ENCODE measurements around the gene MACROD2. TPM values are rescaled to one million over a fixed set of nuclear protein-coding genes. Genes with fewer than 3 reads are reported as not detected.

Gene MACROD2
- total RNA-seq, 1 donor from 2014 or later, result 2.4 TPM

- Histone ChIP-seq H3K79me2 (ENCODE audit: insufficient read depth, low read length) (no peaks in the 10 kb centered on the region), H3K4me2 (ENCODE audit: low read length) (no peak overlapping the region), H3K36me3 (ENCODE audit: insufficient read depth, low read length) (no peaks in the 10 kb centered on the region), H4K20me1 (ENCODE audit: insufficient read depth, low read length) (no peaks in the 10 kb centered on the region), H3K9ac (ENCODE audit: low read length) (no peak overlapping the region), H3K4me1 (ENCODE audit: insufficient read depth, low read length) (no peaks in the 10 kb centered on the region), H3K4me3 (ENCODE audit: insufficient read depth, low read depth, low read length) (no peak overlapping the region), H3K27me3 (ENCODE audit: insufficient read depth, low read length) (no peaks in the 10 kb centered on the region), H3K27ac (ENCODE audit: low read depth, low read length) (no peak overlapping the region), H2AFZ (ENCODE audit: low read depth, low read length) (no peak overlapping the region), H3K9me3 (ENCODE audit: insufficient read depth, low read depth, low read length) (no peaks in the 10 kb centered on the region)
- Mint-ChIP-seq H3K4me1 (ENCODE audit: low read depth, unreplicated experiment) (no peaks in the 10 kb centered on the region), H3K27me3 (ENCODE audit: low read depth, unreplicated experiment) (no peaks in the 10 kb centered on the region), H3K4me3 (ENCODE audit: unreplicated experiment) (no peak overlapping the region), H3K9me3 (ENCODE audit: unreplicated experiment) (no peaks in the 10 kb centered on the region), H3K36me3 (ENCODE audit: low read depth, unreplicated experiment) (no peaks in the 10 kb centered on the region), H3K27ac (ENCODE audit: unreplicated experiment) (no peak overlapping the region)
- no peak for TF ChIP-seq EZH2 (IDR thresholded peaks at IDR 0.05; ENCODE audit: insufficient read depth, low read length)
- no peak for TF ChIP-seq CTCF (IDR thresholded peaks at IDR 0.05; ENCODE audit: insufficient read depth, low read depth, low read length)
- no peak for FAIRE-seq
- DNase-seq (ENCODE audit: low read depth), result no peak
Observed at GRCh38 chr20:15336011-15336410, 1340.7 kb downstream of the MACROD2 start.

- no peak for FAIRE-seq
- H3K27ac ChIP-seq (ENCODE audit: low read depth, low read length), result no peak overlapping the region
- H3K36me3 Mint-ChIP-seq (ENCODE audit: low read depth, unreplicated experiment), result no peaks in the 10 kb centered on the region
- H3K79me2 ChIP-seq (ENCODE audit: insufficient read depth, low read length), result no peaks in the 10 kb centered on the region
- no peak overlapping the region for H2AFZ ChIP-seq (ENCODE audit: low read depth, low read length)
- TF ChIP-seq EZH2 (IDR thresholded peaks at IDR 0.05; ENCODE audit: insufficient read depth, low read length) (no peak), CTCF (IDR thresholded peaks at IDR 0.05; ENCODE audit: insufficient read depth, low read depth, low read length) (no peak)
- H3K9me3 ChIP-seq (ENCODE audit: insufficient read depth, low read depth, low read length), result no peaks in the 10 kb centered on the region
- H3K9ac ChIP-seq (ENCODE audit: low read length), result no peak overlapping the region
- H3K27me3 Mint-ChIP-seq (ENCODE audit: low read depth, unreplicated experiment), result no peaks in the 10 kb centered on the region
- no peak for DNase-seq (ENCODE audit: low read depth)
- H3K36me3 ChIP-seq (ENCODE audit: insufficient read depth, low read length), result no peaks in the 10 kb centered on the region
- no peak overlapping the region for H3K4me2 ChIP-seq (ENCODE audit: low read length)
- H3K27me3 ChIP-seq (ENCODE audit: insufficient read depth, low read length), result no peaks in the 10 kb centered on the region
- H3K4me1 ChIP-seq (ENCODE audit: insufficient read depth, low read length), result no peaks in the 10 kb centered on the region
- no peaks in the 10 kb centered on the region for H3K4me1 Mint-ChIP-seq (ENCODE audit: low read depth, unreplicated experiment)
- H3K4me3 ChIP-seq (ENCODE audit: insufficient read depth, low read depth, low read length), result no peak overlapping the region
- H3K9me3 Mint-ChIP-seq (ENCODE audit: unreplicated experiment), result no peaks in the 10 kb centered on the region
- H3K4me3 Mint-ChIP-seq (ENCODE audit: unreplicated experiment), result no peak overlapping the region
- H4K20me1 ChIP-seq (ENCODE audit: insufficient read depth, low read length), result no peaks in the 10 kb centered on the region
- H3K27ac Mint-ChIP-seq (ENCODE audit: unreplicated experiment), result no peak overlapping the region
Observed at GRCh38 chr20:15336536-15336935, 1341.2 kb downstream of the MACROD2 start.

GRCh38 chr20:15339264-15339663 is 1343.9 kb downstream of the MACROD2 start:
- no peak overlapping the region for H3K4me3 ChIP-seq (ENCODE audit: insufficient read depth, low read depth, low read length)
- H3K27ac Mint-ChIP-seq (ENCODE audit: unreplicated experiment), result no peak overlapping the region
- no peaks in the 10 kb centered on the region for H3K4me1 Mint-ChIP-seq (ENCODE audit: low read depth, unreplicated experiment)
- FAIRE-seq (no peak), DNase-seq (ENCODE audit: low read depth) (no peak)
- no peaks in the 10 kb centered on the region for H3K36me3 ChIP-seq (ENCODE audit: insufficient read depth, low read length)
- H3K4me3 Mint-ChIP-seq (ENCODE audit: unreplicated experiment), result no peak overlapping the region
- no peak overlapping the region for H3K27ac ChIP-seq (ENCODE audit: low read depth, low read length)
- H3K9me3 Mint-ChIP-seq (ENCODE audit: unreplicated experiment), result no peaks in the 10 kb centered on the region
- H3K9me3 ChIP-seq (ENCODE audit: insufficient read depth, low read depth, low read length), result no peaks in the 10 kb centered on the region
- TF ChIP-seq CTCF (IDR thresholded peaks at IDR 0.05; ENCODE audit: insufficient read depth, low read depth, low read length), result no peak
- no peak for TF ChIP-seq EZH2 (IDR thresholded peaks at IDR 0.05; ENCODE audit: insufficient read depth, low read length)
- no peaks in the 10 kb centered on the region for H4K20me1 ChIP-seq (ENCODE audit: insufficient read depth, low read length)
- H2AFZ ChIP-seq (ENCODE audit: low read depth, low read length), result no peak overlapping the region
- H3K36me3 Mint-ChIP-seq (ENCODE audit: low read depth, unreplicated experiment), result no peaks in the 10 kb centered on the region
- no peaks in the 10 kb centered on the region for H3K4me1 ChIP-seq (ENCODE audit: insufficient read depth, low read length)
- H3K9ac ChIP-seq (ENCODE audit: low read length), result no peak overlapping the region
- H3K27me3 Mint-ChIP-seq (ENCODE audit: low read depth, unreplicated experiment), result no peaks in the 10 kb centered on the region
- no peaks in the 10 kb centered on the region for H3K79me2 ChIP-seq (ENCODE audit: insufficient read depth, low read length)
- no peaks in the 10 kb centered on the region for H3K27me3 ChIP-seq (ENCODE audit: insufficient read depth, low read length)
- no peak overlapping the region for H3K4me2 ChIP-seq (ENCODE audit: low read length)
